VCaP (cell line): ENCODE results near the gene EFNA5.

Experiments
- H3K27ac ChIP-seq: fragments of 450-650 bp; 2 replicates; pipeline ENCODE4 v1.5.1; 2017
- TF ChIP-seq, protein P1 (sequence below): fragments of 450-650 bp; conservative IDR thresholded peaks from 2 replicates; pipeline ENCODE4 v1.5.1; 2017; ENCODE audit warnings: mild to moderate bottlenecking, moderate library complexity

Gene EFNA5

DNA sequence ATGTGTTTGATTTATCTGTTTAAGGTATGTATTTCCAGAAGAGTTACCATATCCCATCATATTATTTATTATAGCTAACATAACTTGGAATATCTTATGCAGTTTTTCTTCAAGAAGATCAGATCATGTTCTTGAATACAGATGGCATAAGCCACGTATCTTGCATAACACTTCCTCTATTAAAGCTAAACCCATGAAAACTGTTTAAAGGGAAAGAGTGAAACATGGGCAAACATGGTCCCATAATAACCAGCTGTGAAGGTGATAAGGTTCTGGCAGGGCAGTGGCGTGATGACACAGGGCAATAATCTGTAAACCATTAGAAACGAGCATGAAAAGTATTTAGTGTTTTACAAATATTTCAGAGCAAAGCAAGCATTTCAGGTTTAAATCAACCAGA is 34.2 kb downstream of the EFNA5 start:
- TF ChIP-seq, protein P1, sequence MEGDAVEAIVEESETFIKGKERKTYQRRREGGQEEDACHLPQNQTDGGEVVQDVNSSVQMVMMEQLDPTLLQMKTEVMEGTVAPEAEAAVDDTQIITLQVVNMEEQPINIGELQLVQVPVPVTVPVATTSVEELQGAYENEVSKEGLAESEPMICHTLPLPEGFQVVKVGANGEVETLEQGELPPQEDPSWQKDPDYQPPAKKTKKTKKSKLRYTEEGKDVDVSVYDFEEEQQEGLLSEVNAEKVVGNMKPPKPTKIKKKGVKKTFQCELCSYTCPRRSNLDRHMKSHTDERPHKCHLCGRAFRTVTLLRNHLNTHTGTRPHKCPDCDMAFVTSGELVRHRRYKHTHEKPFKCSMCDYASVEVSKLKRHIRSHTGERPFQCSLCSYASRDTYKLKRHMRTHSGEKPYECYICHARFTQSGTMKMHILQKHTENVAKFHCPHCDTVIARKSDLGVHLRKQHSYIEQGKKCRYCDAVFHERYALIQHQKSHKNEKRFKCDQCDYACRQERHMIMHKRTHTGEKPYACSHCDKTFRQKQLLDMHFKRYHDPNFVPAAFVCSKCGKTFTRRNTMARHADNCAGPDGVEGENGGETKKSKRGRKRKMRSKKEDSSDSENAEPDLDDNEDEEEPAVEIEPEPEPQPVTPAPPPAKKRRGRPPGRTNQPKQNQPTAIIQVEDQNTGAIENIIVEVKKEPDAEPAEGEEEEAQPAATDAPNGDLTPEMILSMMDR: no peak
- H3K27ac ChIP-seq: no peak overlapping the region

DNA sequence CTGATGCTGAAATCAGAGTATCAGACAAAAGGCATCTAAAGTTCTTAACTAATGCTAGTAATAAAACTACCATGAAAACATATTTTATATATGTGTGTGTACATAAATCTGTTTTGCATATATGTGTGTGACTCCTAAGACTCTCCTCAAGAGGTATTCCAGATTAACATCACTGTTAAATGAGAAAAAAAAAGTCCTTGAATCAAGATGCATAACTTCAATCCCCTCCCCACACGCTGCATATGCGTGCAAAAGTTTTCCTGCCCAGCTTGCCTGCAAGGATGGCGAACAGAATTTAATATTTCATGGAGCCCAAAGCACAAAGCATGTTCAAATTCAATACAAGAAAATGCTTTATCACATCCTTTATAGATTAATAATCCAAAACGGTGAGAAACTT is 34.7 kb downstream of the EFNA5 start:
- no peak overlapping the region for H3K27ac ChIP-seq
- TF ChIP-seq, protein P1: no peak

DNA sequence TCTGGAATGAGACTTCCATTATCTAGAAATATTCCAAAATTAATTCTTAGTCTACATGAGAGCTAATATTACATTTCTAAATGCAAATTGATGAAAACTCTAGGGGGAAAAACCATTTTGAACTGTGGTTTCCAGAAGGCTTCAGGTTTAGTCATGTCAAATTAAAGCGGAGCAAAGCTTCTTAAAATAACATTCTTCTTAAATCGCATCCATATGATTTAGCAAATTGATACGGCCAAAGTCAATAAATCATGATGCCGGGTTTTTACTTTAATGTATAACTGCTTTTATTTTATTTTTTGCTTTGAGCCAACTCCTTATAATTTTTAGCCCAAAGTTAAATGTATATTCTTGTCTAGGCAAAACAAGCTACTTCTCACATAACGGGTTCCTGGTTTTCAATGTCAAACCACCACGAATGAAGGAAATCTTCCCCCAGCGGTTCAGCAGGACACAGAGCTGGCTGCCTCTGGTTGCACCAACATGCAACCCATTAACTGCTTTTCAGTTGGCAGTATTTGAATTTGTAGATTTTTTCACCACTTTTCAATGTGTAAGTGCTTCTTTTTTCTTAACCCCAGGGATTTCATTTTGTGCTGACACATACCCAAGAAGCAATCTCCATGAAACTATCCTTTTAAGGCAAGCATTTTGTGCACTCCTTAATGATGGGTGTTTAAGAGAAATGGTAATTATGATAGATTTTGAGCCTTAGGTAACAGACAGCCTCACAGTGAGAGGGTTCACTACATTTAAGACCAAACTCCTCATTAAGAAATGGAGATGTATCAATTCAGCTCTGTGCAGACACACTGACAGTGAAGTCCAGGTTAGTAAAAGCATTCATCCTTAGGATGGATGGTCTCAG is 35.5 kb downstream of the EFNA5 start:
- TF ChIP-seq, protein P1: no peak
- H3K27ac ChIP-seq: no peak overlapping the region

DNA sequence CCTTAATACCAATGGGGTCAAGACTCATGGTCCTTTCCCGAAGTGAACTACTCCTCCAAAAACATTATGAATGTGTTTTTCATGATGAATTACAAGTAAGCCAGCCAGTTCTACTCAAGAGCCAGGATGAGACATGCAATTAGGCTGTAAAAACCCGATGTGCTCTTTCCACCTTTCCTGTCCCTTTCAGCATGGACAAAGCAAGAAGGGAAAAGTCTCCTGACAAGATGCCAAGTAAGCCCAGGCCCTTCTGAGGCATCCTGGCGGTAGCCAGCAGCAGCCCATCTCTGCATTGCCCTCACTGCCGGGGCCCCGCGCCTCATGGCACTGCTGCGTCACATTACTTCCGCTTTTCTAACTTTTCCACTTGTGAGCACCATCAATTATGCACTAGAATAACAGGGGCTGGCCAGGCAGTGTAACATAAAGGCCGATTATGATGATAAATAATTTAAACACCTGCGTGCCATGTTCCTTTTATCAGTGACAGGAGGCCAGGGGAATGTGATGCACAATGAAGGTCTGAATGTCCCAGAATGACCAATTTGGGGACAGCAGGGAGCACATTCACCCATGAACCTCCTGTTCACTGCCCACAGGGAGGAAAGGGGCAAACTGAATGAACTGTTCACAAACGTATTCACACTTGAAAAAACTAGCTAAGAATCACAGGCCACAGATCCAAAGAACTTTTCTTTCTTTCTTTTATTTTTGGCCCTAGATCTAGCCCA is 37.4 kb downstream of the EFNA5 start:
- TF ChIP-seq, protein P1: no peak
- H3K27ac ChIP-seq: no peak overlapping the region

DNA sequence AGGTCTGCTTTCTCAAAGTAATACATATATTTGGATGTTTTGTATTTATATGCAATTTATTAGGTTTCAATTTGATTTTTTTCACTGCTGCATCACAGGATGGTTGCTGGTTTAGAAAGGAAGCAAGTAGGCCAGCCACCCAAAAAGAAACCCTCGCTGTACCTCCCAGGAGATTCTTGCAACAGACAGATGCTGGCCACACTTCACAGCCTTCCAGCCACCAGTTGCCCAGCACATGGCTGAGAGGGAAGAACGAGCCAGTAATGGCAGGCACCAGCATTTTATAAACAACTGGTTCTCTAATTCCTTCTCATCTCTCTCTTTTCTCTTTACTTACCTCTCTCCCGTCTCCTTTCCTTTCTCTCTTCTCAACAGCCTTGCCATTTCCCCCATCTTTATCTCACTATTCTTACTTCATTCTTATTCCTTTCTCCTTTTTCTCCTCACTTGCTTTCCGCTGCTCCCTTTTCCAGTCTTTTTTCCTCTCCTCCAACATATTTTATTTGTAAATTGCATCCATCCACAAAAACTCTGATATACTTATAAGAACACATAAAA is 38.9 kb downstream of the EFNA5 start:
- TF ChIP-seq, protein P1: no peak
- H3K27ac ChIP-seq: no peak overlapping the region

DNA sequence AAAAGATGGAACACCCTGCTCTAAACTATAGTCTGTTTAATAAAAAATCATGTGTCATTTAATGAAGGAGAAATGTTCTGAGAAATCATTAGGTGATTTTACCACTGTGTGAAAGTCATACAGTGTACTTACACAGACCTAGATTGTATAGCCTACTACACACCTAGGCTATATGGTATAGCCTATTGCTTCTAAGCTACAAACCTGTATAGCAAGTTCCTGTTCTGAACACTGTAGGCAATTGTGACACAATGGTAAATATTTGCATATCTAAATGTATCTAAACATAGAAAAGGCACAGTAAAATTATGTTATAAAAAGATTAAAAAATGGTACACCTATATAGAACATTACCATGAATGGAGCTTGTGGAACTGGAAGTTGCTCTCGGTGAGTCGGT is 40.6 kb downstream of the EFNA5 start:
- H3K27ac ChIP-seq: no peak overlapping the region
- TF ChIP-seq, protein P1: no peak

DNA sequence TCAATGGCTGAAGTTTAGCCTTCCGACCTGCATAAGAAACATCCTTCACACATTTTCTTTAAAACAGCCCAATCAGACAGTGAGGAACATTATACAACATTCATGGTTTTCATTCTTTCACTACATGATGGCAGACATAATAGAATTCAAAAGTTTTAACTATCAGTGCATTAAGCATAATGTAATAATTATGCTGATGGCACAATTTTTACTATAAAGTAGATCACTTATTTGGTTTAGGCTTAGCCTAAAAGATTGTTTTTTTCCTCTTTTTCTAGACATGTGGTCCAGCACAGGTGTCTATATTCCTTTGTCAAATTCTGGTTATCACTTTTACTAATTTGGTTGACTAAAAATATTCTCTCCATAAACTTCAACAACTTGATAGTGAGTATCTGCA is 46.5 kb downstream of the EFNA5 start:
- no peak overlapping the region for H3K27ac ChIP-seq

More for the DNA sequence above, 46.5 kb downstream of the EFNA5 start:
- TF ChIP-seq, protein P1: no peak
